Jurkat, Clone E6-1 (cell line): Measurements from ENCODE around the gene TCAP.
A peak's percentile ranks its signal among the peaks of the same experiment; 100 is the strongest.

Experiments
- DNase-seq: peaks from one replicate; pipeline ENCODE4 v3.0.0-alpha.2; 2011; ENCODE audit warnings: low read depth, low spot score
- H3K4me3 ChIP-seq: 2 replicates; pipeline ENCODE4 v1.5.1; 2011; ENCODE audit warnings: mild to moderate bottlenecking, low read length, control low read depth, moderate library complexity

The TCAP gene

DNA sequence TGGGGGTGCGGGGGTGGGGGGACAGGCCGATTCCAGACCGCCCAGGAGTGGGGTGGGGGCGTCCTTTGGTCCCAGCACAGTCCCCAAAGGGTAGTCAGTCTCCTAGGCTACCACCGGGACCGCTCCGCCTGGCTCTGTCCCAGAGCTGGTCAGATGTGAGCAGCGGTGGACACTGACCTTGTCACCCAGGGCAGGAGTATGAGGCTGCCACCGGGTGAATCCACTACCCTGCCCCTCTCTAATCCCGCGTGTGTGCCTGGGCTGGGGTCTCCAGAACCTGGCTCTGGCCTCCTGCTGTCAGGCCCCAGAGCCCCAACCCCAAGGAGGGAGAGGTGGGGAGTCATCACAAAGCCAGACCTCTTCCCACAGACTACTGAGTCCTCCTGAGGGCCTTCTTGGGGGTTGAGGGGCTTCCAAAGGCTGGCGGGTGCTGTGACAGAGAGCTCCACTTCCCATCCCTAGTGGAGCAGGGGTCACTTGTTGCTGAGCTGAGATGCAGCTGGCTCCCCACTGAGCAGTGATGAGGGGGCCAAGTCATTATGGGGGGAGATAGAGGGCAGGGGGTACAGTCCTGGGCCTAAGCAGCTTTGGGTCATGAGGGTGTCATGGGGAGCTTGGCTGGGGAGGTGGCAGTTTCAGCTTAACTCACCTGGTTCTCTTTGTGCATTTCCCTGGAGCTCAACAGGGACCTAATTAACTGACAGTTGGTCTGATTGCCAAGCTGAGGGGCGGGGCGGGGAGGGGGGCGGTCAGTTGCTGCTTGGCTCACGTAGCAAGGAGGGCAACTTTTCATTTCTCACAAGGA lies 37.2 kb upstream of the TCAP start:
- no peak overlapping the region for H3K4me3 ChIP-seq
- DNase-seq = no peak

- no peak for DNase-seq
Measured at GRCh38 chr17:39628655-39629493, 36.3 kb upstream of the TCAP start.

DNA sequence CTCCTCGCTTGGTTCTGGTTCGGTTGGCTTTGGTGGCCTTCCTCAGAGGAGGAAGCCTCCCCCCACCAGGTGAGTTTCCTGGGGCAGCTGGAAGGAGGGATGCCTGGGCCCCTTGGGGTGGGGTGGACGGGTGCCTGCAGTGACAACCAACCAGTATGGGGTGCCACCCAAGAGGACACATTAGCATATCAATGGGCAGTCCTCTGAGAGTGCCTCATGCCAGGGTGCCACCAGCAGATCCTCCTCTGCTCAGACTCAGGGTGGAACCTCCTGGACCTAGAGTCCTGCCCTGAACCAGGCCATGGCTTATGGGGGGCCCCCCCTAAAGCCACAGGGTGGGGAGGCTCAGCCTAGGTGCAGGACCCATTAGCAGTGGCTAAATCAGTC lies 35.7 kb upstream of the TCAP start:
- no peak for DNase-seq
- no peak overlapping the region for H3K4me3 ChIP-seq

More at GRCh38 chr17:39628655-39629493, 36.3 kb upstream of the TCAP start:
- H3K4me3 ChIP-seq = no peak overlapping the region

- H3K4me3 ChIP-seq = no peak overlapping the region
- DNase-seq = no peak
Measured at GRCh38 chr17:39629898-39630297, 35.3 kb upstream of the TCAP start.

- H3K4me3 ChIP-seq = no peak overlapping the region; the same call in 1 of the 2 replicates
Measured at GRCh38 chr17:39631403-39631802, 33.7 kb upstream of the TCAP start.

DNA sequence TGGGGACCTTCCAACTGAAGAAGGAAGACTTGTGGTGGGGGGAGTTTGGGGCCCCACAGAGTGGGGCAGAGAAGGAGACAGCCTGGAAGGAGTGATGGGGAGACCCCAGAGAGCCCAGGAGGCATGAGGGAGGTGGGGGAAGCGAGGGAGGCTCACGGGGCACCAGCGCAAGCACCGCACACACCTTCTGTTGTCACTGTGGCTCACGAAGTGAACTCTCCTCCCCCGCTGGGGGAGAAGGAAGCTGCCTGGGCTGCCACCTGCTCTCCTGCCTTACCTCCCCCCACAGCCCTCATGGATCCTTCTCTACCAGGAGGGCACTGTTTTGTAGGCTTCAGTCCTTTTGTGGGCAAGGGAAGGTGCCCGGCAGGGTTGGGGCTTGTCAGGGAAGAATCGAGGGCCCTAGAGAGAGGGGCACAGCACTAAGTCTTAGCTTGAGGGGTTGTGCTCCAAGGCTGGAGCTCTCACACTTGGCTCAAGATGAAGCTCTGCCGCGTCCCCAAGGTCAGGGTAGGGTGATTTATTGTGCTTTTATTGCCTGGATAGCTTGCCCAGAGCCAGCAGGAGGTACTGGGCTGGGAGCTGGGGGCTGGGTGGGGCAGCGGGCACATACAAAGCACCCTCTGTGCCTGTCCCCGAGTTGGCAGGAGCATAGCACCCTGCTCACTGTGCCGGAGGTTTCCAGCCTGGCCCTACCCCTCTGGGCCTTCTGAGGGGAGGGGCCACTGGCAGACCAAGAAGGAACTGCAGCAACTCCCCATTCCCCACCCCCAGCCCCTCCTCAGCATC lies 32.8 kb upstream of the TCAP start:
- DNase-seq = no peak

More at GRCh38 chr17:39631403-39631802, 33.7 kb upstream of the TCAP start:
- no peak for DNase-seq

DNA sequence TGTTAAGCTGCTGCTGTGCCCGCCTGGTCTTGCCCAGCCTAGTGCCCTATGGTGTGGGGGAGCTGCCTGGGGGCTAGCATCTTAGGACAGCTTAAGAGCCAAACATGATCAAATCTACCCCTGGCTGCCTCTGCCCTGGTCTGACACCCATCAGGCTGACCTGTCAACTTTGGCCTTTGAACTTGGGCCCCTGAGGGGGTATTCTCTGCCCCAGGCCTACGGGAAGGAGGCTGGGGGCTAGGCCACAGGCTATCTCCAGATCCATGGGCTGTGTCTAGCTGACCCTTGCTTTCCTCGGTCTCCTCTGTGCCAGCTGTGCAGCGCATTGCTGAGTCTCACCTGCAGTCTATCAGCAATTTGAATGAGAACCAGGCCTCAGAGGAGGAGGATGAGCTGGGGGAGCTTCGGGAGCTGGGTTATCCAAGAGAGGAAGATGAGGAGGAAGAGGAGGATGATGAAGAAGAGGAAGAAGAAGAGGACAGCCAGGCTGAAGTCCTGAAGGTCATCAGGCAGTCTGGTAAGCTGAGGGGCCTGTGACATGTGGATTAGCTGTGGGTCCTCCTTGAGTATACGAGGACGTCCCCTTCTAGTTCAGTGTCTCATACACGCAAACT lies 31.5 kb upstream of the TCAP start:
- no peak for DNase-seq
- no peak overlapping the region for H3K4me3 ChIP-seq

More for the DNA sequence above, 32.8 kb upstream of the TCAP start:
- H3K4me3 ChIP-seq = no peak overlapping the region

- no peak for DNase-seq
- H3K4me3 ChIP-seq = no peak overlapping the region
Measured at GRCh38 chr17:39634384-39634871, 30.7 kb upstream of the TCAP start.

DNA sequence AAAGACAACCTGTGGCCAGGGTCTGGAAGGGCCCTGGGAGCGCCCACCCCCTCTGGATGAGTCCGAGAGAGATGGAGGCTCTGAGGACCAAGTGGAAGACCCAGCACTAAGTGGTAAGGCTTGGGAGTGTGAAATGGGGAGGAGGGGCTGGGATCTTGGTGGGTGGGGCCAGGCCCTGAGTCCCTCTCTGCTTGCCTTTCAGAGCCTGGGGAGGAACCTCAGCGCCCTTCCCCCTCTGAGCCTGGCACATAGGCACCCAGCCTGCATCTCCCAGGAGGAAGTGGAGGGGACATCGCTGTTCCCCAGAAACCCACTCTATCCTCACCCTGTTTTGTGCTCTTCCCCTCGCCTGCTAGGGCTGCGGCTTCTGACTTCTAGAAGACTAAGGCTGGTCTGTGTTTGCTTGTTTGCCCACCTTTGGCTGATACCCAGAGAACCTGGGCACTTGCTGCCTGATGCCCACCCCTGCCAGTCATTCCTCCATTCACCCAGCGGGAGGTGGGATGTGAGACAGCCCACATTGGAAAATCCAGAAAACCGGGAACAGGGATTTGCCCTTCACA lies 29.5 kb upstream of the TCAP start:
- no peak for DNase-seq
- H3K4me3 ChIP-seq = no peak overlapping the region

- peak overlapping the region; percentile 91 for H3K4me3 ChIP-seq
- DNase-seq = no peak
Measured at GRCh38 chr17:39636587-39636926, 28.6 kb upstream of the TCAP start.

GRCh38 chr17:39636927-39637736 lies 28.0 kb upstream of the TCAP start, which contains the start of gene STARD3:
Gene STARD3 (plus strand): TSS chr17:39637144. CDS start chr17:39653532, 16,388 bp downstream.
- DNase-seq = peak; percentile 79
- H3K4me3 ChIP-seq = peak within 1 kb of the TSS; percentile 91

- DNase-seq = no peak
- peak overlapping the region; percentile 91 for H3K4me3 ChIP-seq
Measured at GRCh38 chr17:39638317-39638716, 26.8 kb upstream of the TCAP start.

DNA sequence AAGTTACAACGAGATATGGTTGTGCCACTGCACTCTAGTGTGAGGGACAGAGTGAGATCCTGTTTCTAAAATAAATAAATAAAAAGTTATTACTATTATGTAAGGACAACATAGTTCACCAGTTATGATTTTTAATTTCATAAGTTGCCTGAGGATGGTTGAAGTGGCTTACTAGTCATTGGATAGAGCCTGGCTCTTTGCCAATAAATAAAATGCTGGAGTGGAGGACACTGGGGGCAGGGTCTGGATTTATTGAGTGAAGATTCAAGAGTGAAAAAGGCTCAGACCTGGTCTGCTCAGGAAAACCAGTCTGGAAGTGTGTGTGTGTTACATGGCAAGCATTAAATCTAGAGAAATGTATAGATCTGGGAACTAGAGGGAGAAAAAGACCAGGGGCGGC lies 26.1 kb upstream of the TCAP start:
- DNase-seq = no peak
- H3K4me3 ChIP-seq = no peak overlapping the region

DNA sequence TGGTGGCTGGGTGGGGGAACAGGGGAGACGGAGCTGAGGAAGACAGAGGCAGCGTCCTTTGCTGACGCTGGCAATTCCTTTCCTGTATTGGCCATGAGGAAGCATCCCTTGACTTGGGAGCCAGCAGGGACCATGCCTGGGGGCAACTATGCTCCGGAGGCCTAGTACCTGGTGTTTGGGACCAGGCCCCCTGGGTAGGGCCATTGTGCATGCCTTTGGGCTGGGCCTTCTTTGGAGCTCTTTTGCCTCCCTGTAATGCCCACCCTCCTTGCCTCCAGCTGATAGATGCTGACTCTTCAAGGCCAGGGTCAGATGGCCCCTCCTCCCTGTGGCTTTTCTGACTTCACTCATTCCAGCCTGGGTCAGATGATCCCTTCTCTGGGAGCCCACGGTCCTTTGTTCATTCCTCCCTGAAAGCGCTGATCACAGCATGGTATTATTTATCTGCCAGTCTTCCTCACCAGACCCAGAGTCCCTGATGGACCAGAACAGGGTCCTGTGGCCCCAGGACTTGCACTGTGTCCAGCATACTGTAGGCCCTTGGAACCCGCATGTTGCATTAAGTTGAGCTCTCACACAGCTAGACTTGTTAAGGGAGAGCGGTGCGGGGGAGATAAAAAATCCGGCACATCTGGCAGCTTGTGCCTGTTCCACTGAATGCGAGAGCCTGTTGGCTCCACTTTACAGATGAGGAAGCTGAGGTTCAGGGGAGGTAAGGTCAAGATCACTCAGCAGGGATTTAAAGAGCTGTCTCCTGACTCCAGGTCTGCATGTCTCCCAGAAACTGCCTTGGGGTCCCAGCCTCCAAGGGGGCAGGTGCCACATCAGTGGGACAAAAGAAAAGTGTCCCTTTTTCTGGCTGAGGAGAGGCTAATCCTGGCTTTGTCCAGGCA lies 25.3 kb upstream of the TCAP start:
- no peak overlapping the region for H3K4me3 ChIP-seq

GRCh38 chr17:39640591-39641031 lies 24.5 kb upstream of the TCAP start:
- DNase-seq = no peak
- no peak overlapping the region for H3K4me3 ChIP-seq

More for the DNA sequence above, 25.3 kb upstream of the TCAP start:
- no peak for DNase-seq

DNA sequence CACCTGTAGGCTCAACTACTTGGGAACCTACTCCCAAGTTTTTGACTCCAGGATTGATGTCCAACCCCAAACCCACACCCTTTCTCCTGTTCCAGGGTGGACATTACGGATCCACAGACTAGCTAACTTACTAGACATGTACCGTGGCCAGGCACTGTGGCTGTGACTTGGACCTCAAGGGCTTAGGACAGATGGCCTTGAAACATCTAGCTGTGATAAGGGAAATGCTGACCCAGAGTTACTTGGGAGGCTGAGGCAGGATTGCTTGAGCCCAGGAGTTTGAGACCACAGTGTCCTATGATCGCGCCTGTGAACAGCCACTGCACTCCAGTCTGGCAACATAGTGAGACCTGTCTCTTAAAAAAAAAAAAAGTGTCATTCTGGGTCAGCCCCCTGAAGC lies 24.1 kb upstream of the TCAP start:
- DNase-seq = no peak
- H3K4me3 ChIP-seq = no peak overlapping the region

- DNase-seq = no peak
- no peak overlapping the region for H3K4me3 ChIP-seq
Measured at GRCh38 chr17:39641883-39642282, 23.3 kb upstream of the TCAP start.
